H7 (cell line): ENCODE results near the gene DDRGK1. TPM values are rescaled to one million over a fixed set of nuclear protein-coding genes. Genes with fewer than 3 reads are reported as not detected.

ENCODE experiments used
- DNase-seq: peaks from one replicate; pipeline ENCODE4 v3.0.0; 2012
- H3K27me3 ChIP-seq: 2 replicates; pipeline ENCODE4 v1.6.0; 2011; ENCODE audit warnings: mild to moderate bottlenecking, low read length; ENCODE audit not compliant: control insufficient read depth, insufficient read depth
- H3K36me3 ChIP-seq: replicated peaks from 2 replicates; pipeline ENCODE4 v1.5.1; 2011; ENCODE audit warnings: low read length; ENCODE audit not compliant: control insufficient read depth, insufficient read depth
- H3K4me3 ChIP-seq: 2 replicates; pipeline ENCODE4 v1.5.1; 2011; ENCODE audit warnings: low read depth, mild to moderate bottlenecking, control low read depth, low read length, moderate library complexity; ENCODE audit not compliant: insufficient read depth
- total RNA-seq: library from RNA; depleted of rRNA; stranded (reverse); fragments of >200 nt; shearing (Covaris generic); gene quantifications from 2 replicates; pipeline ENCODE4 v1.2.3, GENCODE V29; 2014

DDRGK1 gene
- total RNA-seq, 1 experiment from 2014 or later, result 38.5 TPM

GRCh38 chr20:3210346-3210745, 5.9 kb upstream of the DDRGK1 start:
- peak overlapping the region; percentile 79 for H3K4me3 ChIP-seq
- H3K36me3 ChIP-seq, result peaks cover 16% of the 10 kb centered on the region
- H3K27me3 ChIP-seq, result no peaks in the 10 kb centered on the region
- DNase-seq, result no peak

GRCh38 chr20:3209946-3210317, 5.5 kb upstream of the DDRGK1 start:
- Histone ChIP-seq H3K27me3 (no peaks in the 10 kb centered on the region), H3K36me3 (peaks cover 13% of the 10 kb centered on the region), H3K4me3 (peak overlapping the region; percentile 79)
- DNase-seq, result no peak

- Histone ChIP-seq H3K4me3 (peak within 1 kb of the TSS; percentile 79), H3K27me3 (no peaks in the 10 kb centered on the region), H3K36me3 (peaks cover 11% of the 10 kb centered on the region)
- DNase-seq, result peak; percentile 89
Measured at GRCh38 chr20:3209257-3209945, 4.9 kb upstream of the DDRGK1 start, which contains the start of gene ITPA. Gene ITPA (plus strand): TSS chr20:3209498. CDS start chr20:3209552, 54 bp downstream.

GRCh38 chr20:3208786-3209256, 4.3 kb upstream of the DDRGK1 start:
- peak overlapping the region; percentile 79 for H3K4me3 ChIP-seq
- DNase-seq, result no peak
- H3K36me3 ChIP-seq, result peaks cover 7% of the 10 kb centered on the region
- no peaks in the 10 kb centered on the region for H3K27me3 ChIP-seq

- Histone ChIP-seq H3K36me3 (peaks cover 18% of the 10 kb centered on the region), H3K4me3 (peak overlapping the region; percentile 83), H3K27me3 (no peaks in the 10 kb centered on the region)
- peak; percentile 79 for DNase-seq
Measured at GRCh38 chr20:3203315-3204123, 963 bp downstream of the DDRGK1 start.

- H3K36me3 ChIP-seq, result peaks cover 18% of the 10 kb centered on the region
Measured at GRCh38 chr20:3202965-3203314, 1.5 kb downstream of the DDRGK1 start.

GRCh38 chr20:3199976-3200755, 4.3 kb downstream of the DDRGK1 start:
- Histone ChIP-seq H3K27me3 (no peaks in the 10 kb centered on the region), H3K36me3 (peaks cover 25% of the 10 kb centered on the region), H3K4me3 (no peak overlapping the region)
- peak; percentile 78 for DNase-seq

More at GRCh38 chr20:3202965-3203314, 1.5 kb downstream of the DDRGK1 start:
- H3K4me3 ChIP-seq, result peak overlapping the region; percentile 83; the same call in 1 of the 2 replicates
- no peaks in the 10 kb centered on the region for H3K27me3 ChIP-seq
- no peak for DNase-seq

GRCh38 chr20:3199206-3199605, 5.3 kb downstream of the DDRGK1 start:
- Histone ChIP-seq H3K27me3 (no peaks in the 10 kb centered on the region), H3K36me3 (peaks cover 33% of the 10 kb centered on the region), H3K4me3 (no peak overlapping the region)
- no peak for DNase-seq

GRCh38 chr20:3195590-3196237, 8.8 kb downstream of the DDRGK1 start:
- H3K36me3 ChIP-seq, result peaks cover 52% of the 10 kb centered on the region

GRCh38 chr20:3194617-3195280, 9.7 kb downstream of the DDRGK1 start:
- H3K4me3 ChIP-seq, result no peak overlapping the region
- peaks cover 51% of the 10 kb centered on the region for H3K36me3 ChIP-seq
- no peaks in the 10 kb centered on the region for H3K27me3 ChIP-seq
- DNase-seq, result peak; percentile 18

More at GRCh38 chr20:3195590-3196237, 8.8 kb downstream of the DDRGK1 start:
- DNase-seq, result peak; percentile 25
- no peaks in the 10 kb centered on the region for H3K27me3 ChIP-seq
- H3K4me3 ChIP-seq, result no peak overlapping the region

- H3K36me3 ChIP-seq, result peaks cover 45% of the 10 kb centered on the region
- DNase-seq, result peak; percentile 29
Measured at GRCh38 chr20:3193806-3194616, 10.5 kb downstream of the DDRGK1 start.

GRCh38 chr20:3192226-3193015, 12.1 kb downstream of the DDRGK1 start:
- H3K36me3 ChIP-seq, result peaks cover 45% of the 10 kb centered on the region
- DNase-seq, result no peak
- H3K27me3 ChIP-seq, result no peaks in the 10 kb centered on the region
- H3K4me3 ChIP-seq, result no peak overlapping the region

More at GRCh38 chr20:3193806-3194616, 10.5 kb downstream of the DDRGK1 start:
- Histone ChIP-seq H3K27me3 (no peaks in the 10 kb centered on the region), H3K4me3 (no peak overlapping the region)
